Measurements from ENCODE around the gene IFIT2.

IFIT2 gene

DNA sequence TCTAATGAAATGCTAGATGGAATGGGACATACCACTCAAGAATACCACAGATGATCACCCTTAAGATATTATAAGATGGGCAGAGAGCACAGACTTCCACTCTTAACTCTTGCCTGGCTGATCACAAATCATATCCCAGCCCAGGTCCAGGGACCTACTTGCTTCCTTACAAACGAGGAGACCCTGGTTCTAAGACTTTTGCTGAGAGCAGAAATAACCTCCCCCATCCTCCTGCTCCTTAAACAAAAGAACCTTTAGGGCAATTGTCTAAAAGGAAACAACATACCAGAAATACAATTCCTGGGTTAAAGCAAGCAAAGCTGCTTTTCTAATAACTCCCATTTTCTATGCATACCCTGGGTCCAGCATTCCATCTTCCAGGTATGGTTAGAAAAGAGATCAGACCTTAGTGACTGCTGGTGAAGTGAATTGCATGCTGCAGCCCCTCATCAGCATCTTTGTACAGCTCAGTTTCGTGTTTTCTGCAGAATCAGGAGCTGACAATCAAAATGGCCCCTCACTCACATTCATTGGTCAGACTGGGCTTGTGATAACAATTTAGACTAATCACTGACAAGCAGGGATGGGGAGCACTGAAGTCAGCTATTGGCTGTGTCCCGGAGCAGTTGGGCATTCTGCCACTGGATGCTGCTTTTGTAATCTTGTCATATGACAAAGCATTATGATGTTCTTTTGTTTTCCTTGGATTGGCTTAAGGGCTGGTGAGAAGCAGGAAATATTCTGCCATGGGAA lies 40.5 kb downstream of the IFIT2 start:
- Histone ChIP-seq H3K4me1 (ENCODE audit: insufficient read depth, low read length, severe bottlenecking) (no peaks in the 10 kb centered on the region), H3F3A (ENCODE audit: insufficient read depth, low read length) (no peaks in the 10 kb centered on the region), H3K4me2 (ENCODE audit: low read length) (no peak overlapping the region), H3K79me2 (ENCODE audit: insufficient read depth, low read length) (no peaks in the 10 kb centered on the region), H3K36me3 (ENCODE audit: insufficient read depth, low read length) (no peaks in the 10 kb centered on the region), H3K27me3 (ENCODE audit: insufficient read depth, low read length) (no peaks in the 10 kb centered on the region), H4K20me1 (ENCODE audit: insufficient read depth, low read length) (no peaks in the 10 kb centered on the region), H3K9me2 (ENCODE audit: low read depth, low read length) (no peaks in the 10 kb centered on the region), H3K27ac (ENCODE audit: low read depth, low read length, poor library complexity, severe bottlenecking) (no peak overlapping the region), H3K4me3 (ENCODE audit: low read depth, low read length, poor library complexity, severe bottlenecking) (no peak overlapping the region), H2AFZ (ENCODE audit: low read length) (no peak overlapping the region), H3K9me3 (ENCODE audit: low read length) (no peaks in the 10 kb centered on the region), H3K9ac (ENCODE audit: low read length) (no peak overlapping the region)
- TF ChIP-seq EZH2 (IDR thresholded peaks at IDR 0.05; ENCODE audit: borderline replicate concordance, low read length) (no peak), CTCF (IDR thresholded peaks at IDR 0.05; ENCODE audit: low read length) (no peak)

DNA sequence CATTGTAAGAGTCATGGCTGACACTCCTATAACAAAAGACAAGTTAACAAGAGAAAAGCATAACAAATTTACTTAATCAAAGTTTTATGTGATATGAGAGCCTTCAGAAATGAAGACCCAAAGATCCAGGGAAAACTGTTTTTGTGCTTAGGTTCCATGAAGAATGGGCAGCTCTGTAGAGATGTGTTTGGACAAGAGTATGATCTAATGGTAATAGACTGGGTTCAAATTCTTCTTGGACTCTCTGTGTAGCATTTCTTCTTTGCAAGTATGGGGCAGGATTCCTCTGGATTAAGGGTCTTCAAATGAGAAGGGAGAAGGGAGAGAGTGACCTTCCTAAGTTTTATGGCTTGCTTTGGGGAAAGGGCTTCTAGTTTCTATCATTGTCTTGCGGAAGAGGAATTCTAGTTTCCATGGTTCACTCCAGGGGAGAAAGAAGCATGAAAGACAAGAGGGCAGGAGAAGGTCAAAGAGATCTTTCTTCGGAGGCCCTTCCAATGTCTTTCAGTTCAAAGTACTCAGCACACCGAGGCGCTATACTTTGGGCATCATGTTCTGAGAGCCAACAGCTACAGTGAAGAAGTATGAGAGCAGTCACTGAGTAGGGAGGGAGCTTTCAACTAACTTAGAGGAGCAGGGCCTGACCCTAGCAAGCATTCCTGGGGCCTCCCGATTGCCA lies 41.4 kb downstream of the IFIT2 start:
- Histone ChIP-seq H3K27ac (ENCODE audit: low read depth, low read length, poor library complexity, severe bottlenecking) (no peak overlapping the region), H2AFZ (ENCODE audit: low read length) (no peak overlapping the region), H3K9me3 (ENCODE audit: low read length) (no peaks in the 10 kb centered on the region), H3K27me3 (ENCODE audit: insufficient read depth, low read length) (no peaks in the 10 kb centered on the region), H3K36me3 (ENCODE audit: insufficient read depth, low read length) (no peaks in the 10 kb centered on the region), H4K20me1 (ENCODE audit: insufficient read depth, low read length) (no peaks in the 10 kb centered on the region), H3K4me1 (ENCODE audit: insufficient read depth, low read length, severe bottlenecking) (no peaks in the 10 kb centered on the region), H3K9me2 (ENCODE audit: low read depth, low read length) (no peaks in the 10 kb centered on the region), H3K79me2 (ENCODE audit: insufficient read depth, low read length) (no peaks in the 10 kb centered on the region), H3K9ac (ENCODE audit: low read length) (no peak overlapping the region), H3F3A (ENCODE audit: insufficient read depth, low read length) (no peaks in the 10 kb centered on the region), H3K4me2 (ENCODE audit: low read length) (no peak overlapping the region), H3K4me3 (ENCODE audit: low read depth, low read length, poor library complexity, severe bottlenecking) (no peak overlapping the region)
- TF ChIP-seq CTCF (IDR thresholded peaks at IDR 0.05; ENCODE audit: low read length), result no peak
- no peak for TF ChIP-seq EZH2 (IDR thresholded peaks at IDR 0.05; ENCODE audit: borderline replicate concordance, low read length)

GRCh38 chr10:89344156-89344555 lies 42.3 kb downstream of the IFIT2 start:
- no peaks in the 10 kb centered on the region for H3K4me1 ChIP-seq (ENCODE audit: insufficient read depth, low read length, severe bottlenecking)
- H3K4me2 ChIP-seq (ENCODE audit: low read length), result no peak overlapping the region
- TF ChIP-seq EZH2 (IDR thresholded peaks at IDR 0.05; ENCODE audit: borderline replicate concordance, low read length) (no peak), CTCF (IDR thresholded peaks at IDR 0.05; ENCODE audit: low read length) (no peak)
- no peaks in the 10 kb centered on the region for H4K20me1 ChIP-seq (ENCODE audit: insufficient read depth, low read length)
- H3F3A ChIP-seq (ENCODE audit: insufficient read depth, low read length), result no peaks in the 10 kb centered on the region
- no peak overlapping the region for H3K9ac ChIP-seq (ENCODE audit: low read length)
- H3K9me2 ChIP-seq (ENCODE audit: low read depth, low read length), result no peaks in the 10 kb centered on the region
- H3K79me2 ChIP-seq (ENCODE audit: insufficient read depth, low read length), result no peaks in the 10 kb centered on the region
- H3K27me3 ChIP-seq (ENCODE audit: insufficient read depth, low read length), result no peaks in the 10 kb centered on the region
- no peak overlapping the region for H2AFZ ChIP-seq (ENCODE audit: low read length)
- H3K27ac ChIP-seq (ENCODE audit: low read depth, low read length, poor library complexity, severe bottlenecking), result no peak overlapping the region
- H3K36me3 ChIP-seq (ENCODE audit: insufficient read depth, low read length), result no peaks in the 10 kb centered on the region
- H3K4me3 ChIP-seq (ENCODE audit: low read depth, low read length, poor library complexity, severe bottlenecking), result no peak overlapping the region
- H3K9me3 ChIP-seq (ENCODE audit: low read length), result no peaks in the 10 kb centered on the region
